ENCODE results near the gene CFAP58. TPM values are rescaled to one million over a fixed set of nuclear protein-coding genes. Genes with fewer than 3 reads are reported as not detected.

Gene CFAP58
- total RNA-seq, 1 experiment from 2014 or later, result 0.63 TPM

GRCh38 chr10:104304927-104305326 is 48.7 kb upstream of the CFAP58 start:
- WGBS (ENCODE audit: extremely low coverage, insufficient read length, low lambda C conversion rate), result no CpG with 5 or more reads among the region's 8 CpGs
- no peak overlapping the region for H4K5ac ChIP-seq (ENCODE audit: insufficient read length, low read depth, low read length)
- no peak overlapping the region for H4K91ac ChIP-seq (ENCODE audit: insufficient read length, low read depth, low read length)
- H2BK15ac ChIP-seq (ENCODE audit: low read depth, low read length), result no peak overlapping the region
- no peak overlapping the region for H2AFZ ChIP-seq (ENCODE audit: low read length)
- H3K4me2 ChIP-seq (ENCODE audit: insufficient read depth, insufficient read length, low read length), result no peak overlapping the region
- no peak overlapping the region for H2BK12ac ChIP-seq (ENCODE audit: insufficient read length, low read depth, low read length)
- DNase-seq, result no peak
- peaks cover 5% of the 10 kb centered on the region for H3K9me3 ChIP-seq (ENCODE audit: control insufficient read depth, low read depth, low read length)
- no peak overlapping the region for H3K23ac ChIP-seq (ENCODE audit: insufficient read length, low read depth, low read length)
- no peak overlapping the region for H3K9ac ChIP-seq (ENCODE audit: extremely low read depth, insufficient read length, low read length)
- Mint-ChIP-seq H3K27me3 (ENCODE audit: low read depth) (no peaks in the 10 kb centered on the region; the same call in none of the 2 replicates), H3K27ac (no peak overlapping the region; a peak in 1 of 7 replicates), H3K9me3 (peaks cover 27% of the 10 kb centered on the region in 2 experiments), H3K36me3 (ENCODE audit: insufficient read depth in 1 of 3, low read depth in 3 of 3) (peaks cover 18 to 24% (median 18%) of the 10 kb centered on the region in 3 experiments), H3K4me1 (peaks cover 18 to 20% of the 10 kb centered on the region in 2 experiments), H3K4me3 (no peak overlapping the region; a peak in 1 of 5 replicates)
- no peak overlapping the region for H3K56ac ChIP-seq (ENCODE audit: insufficient read length, low read depth, low read length)
- H2BK20ac ChIP-seq (ENCODE audit: low read depth, low read length, poor library complexity, severe bottlenecking), result no peak overlapping the region
- no peak overlapping the region for H3K18ac ChIP-seq (ENCODE audit: insufficient read length, low read depth, low read length)
- no peak overlapping the region for H3K4ac ChIP-seq (ENCODE audit: low read depth, low read length)
- no peak overlapping the region for H2BK120ac ChIP-seq (ENCODE audit: low read depth, low read length, poor library complexity, severe bottlenecking)
- no peak overlapping the region for H3T11ph ChIP-seq (ENCODE audit: low read length)
- no peaks in the 10 kb centered on the region for H3K4me1 ChIP-seq (ENCODE audit: insufficient read depth, low read length)
- no peaks in the 10 kb centered on the region for H3K79me1 ChIP-seq (ENCODE audit: insufficient read depth, low read depth, low read length, poor library complexity, severe bottlenecking)
- no peak overlapping the region for H3K27ac ChIP-seq (ENCODE audit: insufficient read length, low read depth, low read length)
- no peak overlapping the region for H2BK5ac ChIP-seq (ENCODE audit: insufficient read length, low read length)
- no peaks in the 10 kb centered on the region for H3K27me3 ChIP-seq (ENCODE audit: insufficient read depth, low read length)
- no peak overlapping the region for H4K8ac ChIP-seq (replicated peaks; ENCODE audit: insufficient read length, low read depth, low read length)
- H3K14ac ChIP-seq (ENCODE audit: insufficient read depth, low read length), result no peak overlapping the region
- no peaks in the 10 kb centered on the region for H3K79me2 ChIP-seq (ENCODE audit: insufficient read depth, low read length)
- H3K23me2 ChIP-seq (ENCODE audit: insufficient read length, low read depth, low read length, poor library complexity, severe bottlenecking), result no peaks in the 10 kb centered on the region
- H4K20me1 ChIP-seq (ENCODE audit: control insufficient read depth, insufficient read depth, insufficient read length), result no peaks in the 10 kb centered on the region
- TF ChIP-seq CTCF (conservative IDR thresholded peaks at IDR 0.05), result no peak
- no peak overlapping the region for H2AK5ac ChIP-seq (ENCODE audit: insufficient read length, low read length)
